HG02884 (cell line): ENCODE measurements around the gene PLEKHM3.

ENCODE experiments used
- ATAC-seq: cut with Tn5 transposase; IDR thresholded peaks from one replicate; pipeline ENCODE4 v1.9.1; 2021; ENCODE audit warnings: mild to moderate bottlenecking, moderate library complexity; ENCODE audit not compliant: unreplicated experiment

PLEKHM3 gene

DNA sequence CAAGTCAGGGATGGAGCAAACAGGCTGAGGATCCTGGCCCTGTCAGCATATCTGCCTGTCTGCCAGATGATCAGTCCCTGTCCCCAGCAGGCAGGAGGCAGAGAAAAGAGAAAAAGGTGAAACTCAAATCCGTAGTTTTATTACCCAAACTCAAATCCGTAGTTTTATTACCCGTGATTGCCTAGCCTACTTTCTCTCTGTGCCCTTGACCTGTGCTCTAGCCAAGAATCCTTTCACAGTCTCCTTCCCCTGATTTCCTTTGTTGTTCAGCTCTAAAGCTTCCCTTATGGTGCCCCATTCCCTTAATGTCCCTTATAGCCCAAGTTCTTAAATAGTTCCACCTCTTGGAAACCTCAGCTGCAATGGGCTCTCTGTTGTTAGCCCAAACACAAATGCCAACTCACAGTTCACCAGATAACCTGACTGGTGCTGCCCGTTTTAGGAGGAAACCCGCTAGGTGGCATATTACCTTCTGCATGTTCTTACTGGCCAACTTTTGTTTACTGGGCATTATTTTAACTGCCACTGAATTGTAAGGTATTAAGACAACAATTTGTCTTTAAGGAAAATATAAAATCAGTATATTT, 130.0 kb downstream of the PLEKHM3 start:
- ATAC-seq = no peak

DNA sequence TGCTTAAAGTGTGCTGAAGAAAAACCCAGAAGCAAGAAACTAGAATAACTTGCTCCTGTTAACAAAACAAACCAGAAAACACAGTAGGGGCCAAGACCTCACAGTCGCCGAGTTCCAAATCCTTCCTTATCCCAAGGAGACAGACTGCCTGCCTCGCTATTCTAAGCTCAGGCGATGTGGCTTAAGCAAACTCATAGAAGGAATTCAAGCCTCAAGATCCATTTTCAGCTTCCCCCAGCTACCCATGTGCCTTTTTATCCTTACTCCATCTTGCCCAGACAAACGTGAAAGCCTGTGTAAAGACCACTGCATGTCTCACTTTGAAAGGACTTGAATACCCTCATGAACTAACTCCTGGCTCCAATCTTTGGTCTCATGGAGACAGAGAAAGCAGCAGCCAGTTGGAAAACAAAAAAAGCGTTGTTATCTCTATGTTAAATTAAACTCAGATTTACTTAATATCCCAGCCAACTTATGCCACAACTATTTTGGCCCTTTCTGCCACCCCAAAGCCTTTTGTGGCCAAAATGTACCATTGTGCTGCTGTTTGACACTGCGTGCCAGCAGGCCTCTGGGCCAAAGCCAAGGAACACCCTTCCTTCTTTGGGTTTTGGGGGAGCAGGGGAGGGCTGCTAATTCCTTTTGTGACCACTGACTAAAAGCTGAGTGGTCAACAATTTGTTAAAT, 132.5 kb downstream of the PLEKHM3 start:
- ATAC-seq = no peak

DNA sequence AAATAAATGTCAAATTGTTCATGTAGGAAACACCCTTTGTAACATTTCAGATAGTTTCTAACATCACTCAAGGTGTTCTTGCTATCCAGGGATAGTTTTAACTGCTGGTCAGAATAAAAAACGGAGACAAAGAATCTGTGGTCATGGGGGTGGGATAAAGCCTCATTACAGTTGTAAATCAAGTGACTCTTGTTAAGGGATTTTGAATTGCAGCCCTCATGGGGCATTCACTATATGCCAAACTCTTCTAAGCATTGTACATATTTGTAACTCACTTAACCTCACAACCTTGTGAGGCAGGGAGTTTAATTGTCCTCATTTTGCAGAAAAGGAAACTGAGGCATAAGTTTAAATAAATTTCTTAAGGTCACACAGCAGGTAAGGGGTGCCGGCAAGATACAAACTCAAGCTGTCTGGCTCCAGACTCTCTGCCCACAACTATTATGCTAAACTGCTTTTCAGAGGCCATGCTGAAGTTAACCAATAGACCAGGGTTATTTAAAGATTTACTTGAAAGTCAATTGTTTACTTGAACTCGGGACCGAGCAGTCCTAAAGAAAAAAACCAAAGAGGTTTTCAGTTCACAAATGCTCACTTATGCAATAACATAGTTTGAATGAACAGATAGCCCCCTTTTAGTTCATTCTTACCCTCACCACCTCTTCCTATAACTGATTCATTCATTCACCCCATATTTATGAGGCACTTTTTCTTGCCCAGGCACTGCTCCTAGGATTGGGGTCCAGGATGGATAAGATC, 134.1 kb downstream of the PLEKHM3 start:
- ATAC-seq = no peak

DNA sequence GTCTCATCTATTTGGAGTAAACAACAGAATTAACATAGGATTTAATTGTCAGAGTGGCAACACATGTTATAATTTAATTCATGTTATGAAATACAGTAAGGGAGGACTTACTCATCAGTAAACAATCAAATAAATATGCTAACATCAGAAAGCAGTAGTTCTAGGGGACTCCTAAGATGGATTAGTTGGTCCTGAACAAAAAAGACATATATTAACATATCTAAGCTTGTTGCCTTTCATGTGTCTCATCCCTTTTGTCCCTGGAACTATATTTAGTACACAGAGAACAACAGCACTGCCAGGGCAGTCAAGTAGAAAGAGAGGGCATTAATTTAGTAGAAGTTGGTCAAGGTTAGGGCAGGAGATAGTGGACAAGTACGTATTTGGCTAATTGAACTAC, 137.8 kb downstream of the PLEKHM3 start:
- no peak for ATAC-seq

DNA sequence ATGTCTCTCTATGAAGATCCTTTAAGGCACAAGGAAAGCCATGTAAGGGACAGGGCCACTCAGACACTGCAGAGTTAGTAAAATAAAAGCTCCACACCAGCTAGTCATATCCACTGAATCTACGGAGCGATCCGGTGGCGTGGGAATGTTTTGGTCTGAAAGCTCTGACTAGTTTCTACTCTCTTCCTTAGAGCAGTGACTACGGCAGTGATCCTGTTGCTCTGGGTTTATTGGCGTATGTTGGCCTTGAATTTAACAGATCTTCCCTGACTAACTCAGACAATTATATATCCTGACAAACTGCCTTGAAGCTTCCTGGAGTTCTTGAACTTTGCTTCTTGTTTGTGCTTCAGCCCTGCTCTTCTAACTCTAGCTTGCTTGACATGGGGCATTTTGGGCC, 140.3 kb downstream of the PLEKHM3 start:
- ATAC-seq = no peak

DNA sequence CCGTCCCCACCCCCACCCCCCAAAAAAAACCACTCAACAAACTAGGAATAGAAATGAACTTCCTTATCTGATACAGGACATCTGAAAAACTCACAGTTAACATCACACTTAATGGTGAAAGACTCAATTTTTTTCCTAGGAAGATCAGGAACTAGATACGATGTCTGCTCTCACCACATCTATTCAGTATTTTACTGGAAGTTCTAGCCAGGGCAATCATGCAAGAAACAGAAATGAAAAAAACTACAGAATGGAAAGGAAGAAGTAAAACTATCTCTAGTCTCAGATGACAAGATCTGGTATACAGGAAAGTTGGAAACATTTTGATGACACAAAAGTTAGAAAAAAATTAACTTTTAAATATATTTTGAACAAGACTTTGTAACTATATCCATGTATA, 141.2 kb downstream of the PLEKHM3 start:
- no peak for ATAC-seq

DNA sequence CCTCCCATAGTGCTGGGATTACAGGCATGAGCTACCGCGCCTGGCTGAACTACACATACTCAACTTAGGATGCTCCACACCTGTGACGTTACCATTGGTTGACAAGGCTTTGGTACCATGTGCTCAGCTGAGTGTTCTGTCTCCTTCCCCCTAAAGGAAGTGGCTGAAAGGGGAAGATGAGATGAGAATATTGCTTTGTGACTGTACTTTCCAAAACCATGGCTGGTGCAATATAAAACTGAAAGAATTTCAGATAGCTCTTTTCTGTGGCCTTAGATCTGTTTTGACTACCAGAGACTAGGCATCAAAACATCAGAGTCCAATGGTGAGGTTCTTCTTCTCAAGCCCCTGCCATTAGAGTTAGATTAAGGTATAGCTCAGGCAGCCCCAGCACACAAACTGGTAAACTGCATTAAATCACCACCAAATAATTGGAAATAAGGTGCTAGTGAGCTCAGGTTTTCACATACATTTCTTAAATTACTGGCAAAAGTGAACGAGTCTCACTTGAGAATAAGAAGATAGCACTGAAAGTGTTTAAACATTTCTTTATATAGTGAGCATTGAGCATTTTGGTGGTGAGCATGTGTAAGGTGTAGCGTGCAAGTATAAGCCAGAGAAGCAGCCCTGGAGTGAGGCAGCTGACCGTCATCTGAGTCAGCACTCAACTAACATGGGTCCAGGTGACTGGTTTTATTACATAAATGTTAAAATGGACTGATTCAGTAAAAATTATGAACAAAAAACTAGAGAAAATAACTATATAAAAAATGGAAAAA, 142.1 kb downstream of the PLEKHM3 start:
- ATAC-seq = no peak

DNA sequence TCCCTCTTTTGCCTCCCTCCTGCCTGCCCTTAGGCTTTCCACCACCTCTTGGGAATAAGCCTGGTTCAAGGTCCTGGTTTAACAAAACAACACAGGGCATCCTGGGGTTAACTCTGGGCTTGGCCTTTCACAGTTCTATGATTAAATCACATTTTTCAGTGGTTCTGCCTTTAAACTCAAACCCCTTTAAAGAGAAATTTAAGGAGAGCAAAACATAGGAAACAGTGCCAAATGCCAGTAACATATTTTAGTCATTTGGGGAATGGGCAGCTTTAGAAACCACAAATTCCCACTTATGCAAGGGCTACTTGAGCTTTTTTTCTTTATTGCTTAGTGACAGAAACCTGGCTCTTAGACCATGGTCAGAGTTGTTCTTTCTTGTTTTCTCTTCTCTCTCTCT, 143.4 kb downstream of the PLEKHM3 start:
- no peak for ATAC-seq

DNA sequence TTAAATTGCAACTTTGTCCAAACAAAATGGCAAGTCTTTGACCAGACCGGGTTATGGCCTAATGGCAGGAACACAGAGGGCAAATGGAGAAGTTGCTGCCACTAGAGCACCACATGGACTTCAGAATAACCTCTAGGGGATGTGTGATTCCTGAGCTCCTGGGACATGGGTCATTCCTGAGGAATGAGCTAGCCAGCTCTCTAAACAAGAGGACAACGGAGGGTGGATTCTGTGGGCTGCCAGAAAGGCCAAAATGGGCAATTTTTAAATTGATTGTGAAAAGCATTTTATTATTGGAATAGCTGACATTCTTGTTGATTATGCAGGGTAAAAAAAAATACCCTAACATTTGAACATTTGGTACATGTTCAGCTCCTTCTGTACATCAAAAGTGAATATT, 145.8 kb downstream of the PLEKHM3 start:
- no peak for ATAC-seq

DNA sequence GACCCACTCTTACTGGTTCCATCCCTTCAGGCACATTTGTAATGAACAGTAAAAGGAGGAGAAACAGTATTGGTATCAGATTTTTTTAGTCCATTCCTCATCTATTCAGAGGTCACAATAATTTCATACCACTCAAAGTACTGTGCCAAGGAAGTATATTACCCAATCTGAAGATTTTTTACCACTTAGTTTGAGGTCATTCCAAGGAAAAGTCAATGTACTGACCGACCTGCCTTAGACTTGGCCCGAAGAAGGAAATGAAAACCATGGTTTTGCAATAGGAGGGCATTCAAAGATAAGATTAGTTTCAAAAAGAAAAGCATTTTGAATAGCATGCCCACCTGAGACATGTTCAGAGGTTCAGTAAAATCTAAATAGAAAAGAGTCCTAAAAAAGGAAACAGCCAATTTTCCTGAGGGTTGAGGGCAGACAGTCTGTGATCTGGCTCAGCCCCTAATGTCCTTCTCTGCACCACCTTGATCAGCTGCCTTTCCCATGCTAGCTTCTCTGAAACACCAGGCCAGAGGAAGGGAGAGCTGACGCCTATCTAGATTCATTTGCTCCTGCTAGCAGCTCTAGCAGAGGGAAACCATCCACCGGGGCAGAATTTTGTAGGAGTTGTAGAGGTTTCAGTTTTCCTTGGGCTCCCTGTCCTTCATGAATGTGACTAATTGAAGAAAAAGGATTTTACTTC, 148.3 kb downstream of the PLEKHM3 start:
- ATAC-seq = no peak

DNA sequence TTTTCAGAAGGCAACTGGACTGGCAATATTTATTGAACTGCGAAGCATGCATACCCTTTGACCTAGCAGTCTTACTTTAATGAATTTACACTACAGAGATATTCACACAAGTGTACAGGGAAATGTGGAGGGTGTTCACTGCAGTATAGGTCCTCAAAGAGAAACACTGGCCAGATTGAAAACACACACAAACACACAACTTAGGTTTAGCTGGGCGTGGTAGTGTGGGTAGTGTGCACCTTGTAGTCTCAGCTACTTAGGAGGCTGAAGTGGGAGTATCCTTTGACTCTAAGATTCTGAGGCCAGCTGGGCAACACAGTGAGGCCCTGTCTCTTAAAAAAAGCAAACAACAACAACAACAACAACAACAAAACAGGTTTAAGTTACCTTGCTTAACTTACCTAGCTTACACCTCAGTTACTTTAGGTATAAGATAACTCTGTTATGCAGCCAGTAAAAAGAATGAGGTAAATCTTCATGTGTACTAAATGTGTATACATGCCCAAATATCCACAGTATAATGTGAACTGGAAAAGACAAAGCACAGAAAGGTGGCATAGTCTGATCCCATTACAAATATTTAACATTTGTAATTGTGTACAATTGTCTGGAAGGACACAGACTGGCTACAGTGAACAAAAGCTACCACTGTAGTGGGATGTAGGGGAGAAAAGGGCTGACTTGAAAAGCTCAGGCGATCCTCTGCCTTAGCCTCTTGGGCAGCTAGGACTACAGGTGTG, 149.7 kb downstream of the PLEKHM3 start:
- no peak for ATAC-seq

DNA sequence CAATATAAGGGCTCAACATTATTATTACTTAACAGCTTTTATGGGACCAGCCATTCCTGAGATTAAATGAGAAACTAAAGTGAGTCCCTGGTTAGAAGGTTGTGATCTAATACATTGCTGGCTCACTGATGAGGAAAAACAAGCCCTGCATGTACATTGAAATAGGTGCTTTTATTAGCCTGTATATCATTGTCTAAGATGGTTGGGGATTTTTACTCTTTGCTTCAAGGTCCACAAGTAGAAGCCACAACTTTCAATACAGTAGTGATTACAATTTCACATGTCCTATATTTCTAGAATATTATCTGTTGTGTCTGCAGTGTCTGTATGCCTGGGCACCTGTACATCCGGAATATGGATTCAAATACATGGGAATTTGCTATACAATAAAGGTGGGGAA, 151.5 kb downstream of the PLEKHM3 start:
- peak; percentile 77 for ATAC-seq

DNA sequence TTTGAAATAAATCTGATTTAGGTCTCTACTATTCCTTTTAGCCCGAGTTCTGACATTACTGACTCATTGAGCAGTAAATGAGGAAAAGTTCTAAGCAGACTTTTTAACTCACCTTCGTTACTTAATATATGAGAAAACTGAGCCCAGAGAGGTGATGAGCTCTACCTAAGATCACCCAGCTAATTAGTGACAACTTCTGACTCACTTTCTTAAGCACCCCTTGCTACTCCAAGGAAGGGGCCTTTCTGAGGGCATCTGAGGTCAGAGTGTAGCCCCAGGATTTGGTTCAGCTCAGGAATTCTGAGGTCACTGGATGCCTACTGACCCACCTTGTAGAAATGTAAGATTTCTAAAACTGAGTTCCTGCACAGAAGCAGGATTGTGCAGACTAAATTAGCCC, 153.4 kb downstream of the PLEKHM3 start:
- ATAC-seq = no peak

DNA sequence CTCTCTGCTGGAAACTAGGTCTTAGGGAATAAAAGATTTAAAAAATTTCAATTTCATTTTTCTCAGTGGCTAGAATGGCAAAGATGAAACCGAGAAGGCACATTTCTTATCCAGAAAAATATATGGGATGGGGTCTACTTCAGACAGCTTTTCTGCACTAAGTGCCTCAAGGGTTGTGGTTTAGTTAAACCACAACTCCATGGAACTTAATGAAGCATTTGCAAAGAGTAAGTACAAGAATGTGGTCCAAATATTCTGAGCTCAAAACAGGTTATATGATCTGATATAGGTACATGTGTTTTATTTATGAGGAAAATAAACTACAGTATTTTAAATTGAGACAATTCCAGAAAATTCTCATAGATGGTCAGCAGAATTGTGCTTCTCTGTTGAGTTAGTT, 153.8 kb downstream of the PLEKHM3 start:
- ATAC-seq = no peak

DNA sequence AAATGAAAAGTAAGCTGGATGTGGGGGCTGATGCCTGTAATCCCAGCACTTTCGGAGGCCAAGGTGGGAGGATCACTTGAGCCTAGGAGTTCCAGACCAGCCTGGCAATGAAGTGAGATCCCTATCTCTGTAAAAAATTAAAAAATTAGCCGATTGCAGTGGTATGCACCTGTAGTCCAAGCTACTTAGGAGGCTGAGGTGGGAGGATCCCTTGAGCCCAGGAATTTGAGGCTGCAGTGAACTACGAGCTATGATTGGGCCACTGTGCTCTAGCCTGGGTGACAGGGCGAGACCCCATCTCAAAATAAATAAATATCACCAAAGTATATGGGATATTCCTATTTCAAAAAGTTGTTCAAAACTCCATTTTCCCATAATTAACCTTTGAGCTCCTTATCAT, 154.5 kb downstream of the PLEKHM3 start:
- no peak for ATAC-seq

DNA sequence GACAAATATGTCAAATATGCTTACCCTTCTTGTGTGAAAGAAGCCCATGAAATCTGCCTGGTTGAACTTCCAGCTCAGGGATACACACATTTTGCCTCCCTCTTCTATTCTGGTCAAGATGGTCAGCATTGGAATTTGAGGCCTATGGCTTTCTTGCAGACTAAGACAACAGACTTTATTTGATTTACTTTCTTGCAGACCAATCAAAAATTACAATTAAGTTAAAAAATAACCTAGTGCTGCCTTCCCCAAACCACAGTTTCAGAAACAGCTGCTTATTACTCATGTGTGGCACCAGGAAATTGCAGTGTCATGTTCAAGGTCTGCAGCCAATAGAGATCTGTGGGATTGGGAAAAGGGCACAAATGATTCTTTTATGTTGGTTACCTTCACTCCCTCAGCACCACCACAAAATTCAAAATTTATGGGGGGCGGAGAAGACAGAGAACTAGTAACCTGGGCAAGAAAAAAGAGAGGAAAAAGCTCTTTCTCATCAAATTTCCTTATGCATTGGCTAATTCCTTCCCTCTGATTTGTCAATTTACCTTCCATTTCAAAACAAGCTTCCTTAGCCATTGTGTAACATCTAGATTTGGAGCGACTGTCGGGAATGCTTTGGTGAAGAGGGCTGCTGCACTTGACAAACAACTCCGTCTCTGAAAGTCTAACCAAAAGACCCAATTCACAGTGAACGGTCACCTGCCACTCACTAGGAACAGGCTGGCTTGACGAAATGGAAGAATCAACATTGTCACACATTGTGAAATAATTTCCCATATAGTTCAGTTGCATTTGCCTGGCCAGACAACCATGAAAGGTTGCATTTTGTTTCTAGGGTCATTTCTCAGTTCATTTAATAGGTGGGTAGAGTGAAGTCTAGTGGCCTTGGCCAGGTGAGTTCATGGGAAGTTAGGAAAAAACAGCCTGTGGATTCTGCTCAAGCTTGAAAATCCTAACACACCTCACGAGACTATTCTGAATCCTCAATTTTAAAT, 155.2 kb downstream of the PLEKHM3 start:
- ATAC-seq = no peak

DNA sequence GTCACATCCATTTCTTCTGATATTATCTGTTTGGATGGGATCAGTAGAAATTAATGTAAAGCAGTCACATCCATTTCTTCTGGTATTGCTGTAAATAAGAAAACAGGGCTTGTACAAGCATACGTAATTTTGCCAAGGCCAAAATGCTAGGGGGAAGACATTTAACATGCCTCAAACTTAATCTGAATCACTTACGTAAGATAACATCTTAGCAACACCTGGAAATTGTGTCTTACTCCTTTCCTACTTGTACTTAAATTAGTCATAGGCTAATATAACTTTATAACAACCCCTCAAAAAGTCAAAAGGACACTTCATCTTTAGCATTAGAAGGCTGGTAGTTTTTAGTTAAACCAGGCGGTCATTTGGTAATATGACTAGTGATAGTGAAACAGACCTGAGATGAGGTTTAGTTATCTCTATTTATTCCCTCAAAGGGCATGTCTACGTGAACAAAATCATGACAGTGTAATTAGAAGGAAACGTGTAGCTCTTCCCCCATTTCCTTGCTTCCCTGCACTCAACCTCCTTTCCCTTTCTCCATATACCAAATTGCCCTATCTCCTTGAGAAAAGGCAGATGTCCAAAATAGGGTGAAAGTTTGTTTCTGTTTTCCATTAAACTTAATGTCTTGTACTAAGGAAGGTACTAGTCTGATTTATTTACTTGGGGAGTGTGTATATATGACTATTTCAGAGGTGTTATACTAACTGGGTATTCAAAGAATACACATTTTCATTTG, 156.3 kb downstream of the PLEKHM3 start:
- ATAC-seq = no peak

DNA sequence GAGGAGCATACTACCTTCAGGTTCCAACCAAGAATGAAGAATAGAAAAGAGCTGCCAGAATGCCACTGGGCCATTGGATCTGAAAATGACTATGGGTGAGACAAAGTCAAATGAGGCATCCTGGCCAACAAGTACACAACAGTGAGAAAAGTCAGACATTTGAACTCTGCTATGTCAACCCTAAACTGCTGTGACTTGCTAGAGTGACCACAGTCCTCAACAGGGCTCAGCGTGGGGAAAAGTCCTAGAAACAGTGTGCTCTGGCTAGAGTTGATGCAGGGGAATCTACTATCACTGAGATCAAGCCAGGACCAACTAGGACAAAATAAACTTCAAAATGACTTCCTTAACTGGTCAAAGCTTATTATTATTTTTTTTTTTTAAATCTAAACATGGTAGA, 157.4 kb downstream of the PLEKHM3 start:
- ATAC-seq = no peak
